HG03108 (cell line): ENCODE data around the gene C1QL3.
A peak's percentile ranks its signal among the peaks of the same experiment; 100 is the strongest.

Experiments used
- ATAC-seq: cut with Tn5 transposase; IDR thresholded peaks from one replicate; pipeline ENCODE4 v1.9.1; 2021; ENCODE audit warnings: moderate library complexity; ENCODE audit not compliant: unreplicated experiment

C1QL3 gene

GRCh38 chr10:16521311-16522016 lies at the start of gene C1QL3:
Gene C1QL3 (minus strand): TSS chr10:16521879. CDS start chr10:16521065, 814 bp downstream.
- ATAC-seq: peak; percentile 20

GRCh38 chr10:16570731-16571130 lies 49.1 kb upstream of the C1QL3 start:
- ATAC-seq: peak; percentile 92

- no peak for ATAC-seq
Measured at GRCh38 chr10:16566202-16566805, 44.6 kb upstream of the C1QL3 start.

- no peak for ATAC-seq
Measured at GRCh38 chr10:16565604-16566003, 43.9 kb upstream of the C1QL3 start.

GRCh38 chr10:16562891-16563290 lies 41.2 kb upstream of the C1QL3 start:
- ATAC-seq: no peak

- no peak for ATAC-seq
Measured at GRCh38 chr10:16559236-16559773, 37.6 kb upstream of the C1QL3 start.

GRCh38 chr10:16547973-16548372 lies 26.3 kb upstream of the C1QL3 start:
- ATAC-seq: no peak

GRCh38 chr10:16545116-16545736 lies 23.5 kb upstream of the C1QL3 start:
- no peak for ATAC-seq

GRCh38 chr10:16544591-16544990 lies 22.9 kb upstream of the C1QL3 start:
- no peak for ATAC-seq

- no peak for ATAC-seq
Measured at GRCh38 chr10:16544099-16544498, 22.4 kb upstream of the C1QL3 start.

GRCh38 chr10:16536155-16536554 lies 14.5 kb upstream of the C1QL3 start:
- no peak for ATAC-seq

GRCh38 chr10:16529853-16530252 lies 8.2 kb upstream of the C1QL3 start:
- no peak for ATAC-seq

- ATAC-seq: no peak
Measured at GRCh38 chr10:16527452-16527851, 5.8 kb upstream of the C1QL3 start.

- ATAC-seq: peak; percentile 40
Measured at GRCh38 chr10:16520900-16521299, 779 bp downstream of the C1QL3 start.

GRCh38 chr10:16519908-16520861 lies 1.5 kb downstream of the C1QL3 start:
- peak; percentile 25 for ATAC-seq

GRCh38 chr10:16519250-16519907 lies 2.3 kb downstream of the C1QL3 start:
- no peak for ATAC-seq

GRCh38 chr10:16518822-16519221 lies 2.9 kb downstream of the C1QL3 start:
- ATAC-seq: no peak

- no peak for ATAC-seq
Measured at GRCh38 chr10:16510843-16511242, 10.8 kb downstream of the C1QL3 start.

GRCh38 chr10:16509996-16510395 lies 11.7 kb downstream of the C1QL3 start:
- no peak for ATAC-seq

- no peak for ATAC-seq
Measured at GRCh38 chr10:16505161-16505560, 16.5 kb downstream of the C1QL3 start.
